Gastroesophageal sphincter (tissue), 3 donors: ENCODE measurements around the gene GRPEL2.

Source experiments
- CTCF ChIP-seq, 4 experiments: fragments of 200-600 bp in 2 of 4; fragments of 450-650 bp in 2 of 4; sonication (generic) in 1 of 4; IDR thresholded peaks; one replicate each; pipeline ENCODE4 v1.5.1; 2017 to 2019; ENCODE audit warnings: antibody characterized with exemption in 4 of 4, mild to moderate bottlenecking in 2 of 4, moderate library complexity in 2 of 4
- POLR2AphosphoS5 ChIP-seq: sonication (generic); formaldehyde crosslinking; IDR thresholded peaks from one replicate; pipeline ENCODE4 v1.6.1; 2017; ENCODE audit warnings: antibody characterized with exemption

- no peak for TF ChIP-seq CTCF (IDR thresholded peaks at IDR 0.05)
- TF ChIP-seq POLR2AphosphoS5: no peak
Observed at GRCh38 chr5:149366169-149366729, 20.9 kb downstream of the GRPEL2 start.
